Right atrium auricular region (tissue), 2 donors: ENCODE results near the gene HSPB9. TPM values are rescaled to one million over a fixed set of nuclear protein-coding genes. Genes with fewer than 3 reads are reported as not detected.

Experiments used
- DNase-seq: peaks from one replicate; pipeline ENCODE4 v3.0.0-alpha.2; 2019; ENCODE audit warnings: low spot score
- H3K27ac ChIP-seq, 2 donors: fragments of 200-600 bp; sonication (generic); 1 replicate in 1 of 2; 2 replicates in 1 of 2; pipeline ENCODE4 v1.5.1; 2016 to 2019
- H3K27me3 ChIP-seq, 2 donors: fragments of 200-600 bp; sonication (generic); one replicate each; pipeline versions ENCODE4 v1.5.1 to v1.6.0; 2017 to 2019
- H3K36me3 ChIP-seq: fragments of 200-600 bp; sonication (generic); one replicate; pipeline ENCODE4 v1.5.1; 2016
- H3K4me1 ChIP-seq, 2 donors: fragments of 200-600 bp; sonication (generic); one replicate each; pipeline versions ENCODE4 v1.5.1 to v1.6.0; 2017 to 2019
- H3K4me3 ChIP-seq, 2 donors: fragments of 200-600 bp; sonication (generic); 1 replicate in 1 of 2; 2 replicates in 1 of 2; pipeline ENCODE4 v1.5.1; 2017 to 2019; ENCODE audit warnings: mild to moderate bottlenecking in 1 of 2, moderate library complexity in 1 of 2
- H3K9me3 ChIP-seq, 2 donors: fragments of 200-600 bp; sonication (generic); one replicate each; pipeline ENCODE4 v1.5.1; 2019
- CTCF ChIP-seq, 2 donors: fragments of 200-600 bp; sonication (generic); IDR thresholded peaks; one replicate each; pipeline ENCODE4 v1.5.1; 2019; ENCODE audit warnings: antibody characterized with exemption in 2 of 2
- total RNA-seq, 2 donors: library from RNA; depleted of rRNA; stranded (reverse); fragments of >200 nt; gene quantifications; one replicate each; pipeline ENCODE4 v1.1.0, GENCODE V29; 2016

Gene HSPB9
- total RNA-seq, 2 donors from 2014 or later = not detected

GRCh38 chr17:42107124-42107523 lies 15.5 kb upstream of the HSPB9 start:
- no peak overlapping the region for H3K27ac ChIP-seq
- no peak for DNase-seq
- TF ChIP-seq CTCF (IDR thresholded peaks at IDR 0.05) = no peak
- no peaks in the 10 kb centered on the region for H3K9me3 ChIP-seq
- H3K36me3 ChIP-seq = peaks cover 6% of the 10 kb centered on the region
- peaks cover 0 to 18% of the 10 kb centered on the region in 2 donors for H3K4me1 ChIP-seq
- peak overlapping the region in 1 of 2 donors; percentile 33 for H3K4me3 ChIP-seq
- no peaks in the 10 kb centered on the region for H3K27me3 ChIP-seq

- Histone ChIP-seq H3K9me3 (no peaks in the 10 kb centered on the region), H3K36me3 (peaks cover 6% of the 10 kb centered on the region), H3K4me3 (peak overlapping the region in 1 of 2 donors; percentile 33), H3K27ac (no peak overlapping the region), H3K27me3 (no peaks in the 10 kb centered on the region), H3K4me1 (peaks cover 0 to 21% of the 10 kb centered on the region in 2 donors)
- no peak for DNase-seq
- TF ChIP-seq CTCF (IDR thresholded peaks at IDR 0.05) = no peak
These were observed 14.7 kb upstream of the HSPB9 start for GRCh38 chr17:42107597-42108576.

- no peak for TF ChIP-seq CTCF (IDR thresholded peaks at IDR 0.05)
- no peak overlapping the region for H3K4me3 ChIP-seq
- H3K27ac ChIP-seq = no peak overlapping the region
- DNase-seq = no peak
- no peaks in the 10 kb centered on the region for H3K27me3 ChIP-seq
- peaks cover 0 to 26% of the 10 kb centered on the region in 2 donors for H3K4me1 ChIP-seq
- no peaks in the 10 kb centered on the region for H3K9me3 ChIP-seq
- H3K36me3 ChIP-seq = peaks cover 6% of the 10 kb centered on the region
These were observed 13.5 kb upstream of the HSPB9 start for GRCh38 chr17:42109086-42109485.

GRCh38 chr17:42110301-42111264 lies 12.0 kb upstream of the HSPB9 start:
- Histone ChIP-seq H3K27me3 (no peaks in the 10 kb centered on the region), H3K36me3 (no peaks in the 10 kb centered on the region), H3K4me3 (no peak overlapping the region), H3K4me1 (peaks cover 0 to 26% of the 10 kb centered on the region in 2 donors), H3K27ac (no peak overlapping the region), H3K9me3 (no peaks in the 10 kb centered on the region)
- DNase-seq = no peak
- no peak for TF ChIP-seq CTCF (IDR thresholded peaks at IDR 0.05)

- no peak for DNase-seq
- H3K9me3 ChIP-seq = no peaks in the 10 kb centered on the region
- no peaks in the 10 kb centered on the region for H3K36me3 ChIP-seq
- H3K27ac ChIP-seq = peak overlapping the region; percentile 82 to 84
- peak overlapping the region in 1 of 2 donors; percentile 63 for H3K4me3 ChIP-seq
- peaks cover 0 to 26% of the 10 kb centered on the region in 2 donors for H3K4me1 ChIP-seq
- no peak for TF ChIP-seq CTCF (IDR thresholded peaks at IDR 0.05)
- no peaks in the 10 kb centered on the region for H3K27me3 ChIP-seq
These were observed 11.4 kb upstream of the HSPB9 start for GRCh38 chr17:42111265-42111636.
